HepG2 (cell line): ENCODE results near the gene ALDH16A1.

ENCODE experiments used
- FOXC1 ChIP-seq: sonication (generic); formaldehyde crosslinking; IDR thresholded peaks from 2 replicates; pipeline ENCODE4 v1.8.0; 2022; ENCODE audit warnings: mild to moderate bottlenecking, missing genetic modification reagents, borderline replicate concordance
- PBX3 ChIP-seq: sonication (generic); formaldehyde crosslinking; IDR thresholded peaks from 2 replicates; pipeline ENCODE4 v1.8.1; 2023; ENCODE audit warnings: missing genetic modification reagents, inconsistent platforms, borderline replicate concordance
- REST ChIP-seq, 2 experiments: IDR thresholded peaks; 2 replicates each; pipeline ENCODE4 v1.6.1; 2011 to 2012; ENCODE audit warnings: low read length in 2 of 2, borderline replicate concordance in 1 of 2, low read depth in 1 of 2, mild to moderate bottlenecking in 1 of 2, moderate library complexity in 1 of 2
- TARDBP ChIP-seq: sonication (generic); formaldehyde crosslinking; IDR thresholded peaks from 2 replicates; pipeline ENCODE4 v1.8.0; 2022; ENCODE audit warnings: mild to moderate bottlenecking, missing genetic modification reagents
- ZNF138 ChIP-seq: sonication (generic); formaldehyde crosslinking; IDR thresholded peaks from 2 replicates; pipeline ENCODE4 v1.5.0; 2020; ENCODE audit warnings: mild to moderate bottlenecking, low read depth, missing genetic modification reagents
- ZNF264 ChIP-seq: sonication (generic); formaldehyde crosslinking; IDR thresholded peaks from 2 replicates; pipeline ENCODE4 v1.4.0; 2020; ENCODE audit warnings: missing genetic modification reagents
- ZNF275 ChIP-seq: sonication (generic); formaldehyde crosslinking; IDR thresholded peaks from 2 replicates; pipeline ENCODE4 v1.8.0; 2022; ENCODE audit warnings: missing genetic modification reagents, mild to moderate bottlenecking, inconsistent platforms, borderline replicate concordance
- ZNF883 ChIP-seq: sonication (generic); formaldehyde crosslinking; IDR thresholded peaks from 2 replicates; pipeline ENCODE4 v1.5.1; 2020; ENCODE audit warnings: mild to moderate bottlenecking, missing genetic modification reagents; ENCODE audit errors: not compliant biosample characterization
- TF ChIP-seq, protein P1 (sequence below): sonication (generic); formaldehyde crosslinking; IDR thresholded peaks from 2 replicates; pipeline ENCODE4 v1.5.0; 2020; ENCODE audit warnings: mild to moderate bottlenecking, missing genetic modification reagents, moderate library complexity
- TF ChIP-seq, protein P2 (sequence below): IDR thresholded peaks from 2 replicates; pipeline ENCODE4 v1.6.1; 2016

GRCh38 chr19:49475191-49475917, 22.3 kb downstream of the ALDH16A1 start:
- TF ChIP-seq, protein P1, sequence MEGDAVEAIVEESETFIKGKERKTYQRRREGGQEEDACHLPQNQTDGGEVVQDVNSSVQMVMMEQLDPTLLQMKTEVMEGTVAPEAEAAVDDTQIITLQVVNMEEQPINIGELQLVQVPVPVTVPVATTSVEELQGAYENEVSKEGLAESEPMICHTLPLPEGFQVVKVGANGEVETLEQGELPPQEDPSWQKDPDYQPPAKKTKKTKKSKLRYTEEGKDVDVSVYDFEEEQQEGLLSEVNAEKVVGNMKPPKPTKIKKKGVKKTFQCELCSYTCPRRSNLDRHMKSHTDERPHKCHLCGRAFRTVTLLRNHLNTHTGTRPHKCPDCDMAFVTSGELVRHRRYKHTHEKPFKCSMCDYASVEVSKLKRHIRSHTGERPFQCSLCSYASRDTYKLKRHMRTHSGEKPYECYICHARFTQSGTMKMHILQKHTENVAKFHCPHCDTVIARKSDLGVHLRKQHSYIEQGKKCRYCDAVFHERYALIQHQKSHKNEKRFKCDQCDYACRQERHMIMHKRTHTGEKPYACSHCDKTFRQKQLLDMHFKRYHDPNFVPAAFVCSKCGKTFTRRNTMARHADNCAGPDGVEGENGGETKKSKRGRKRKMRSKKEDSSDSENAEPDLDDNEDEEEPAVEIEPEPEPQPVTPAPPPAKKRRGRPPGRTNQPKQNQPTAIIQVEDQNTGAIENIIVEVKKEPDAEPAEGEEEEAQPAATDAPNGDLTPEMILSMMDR (CRISPR knock-in tag) = no peak
- no peak for TF ChIP-seq ZNF275 (CRISPR knock-in tag)
- TF ChIP-seq TARDBP (CRISPR knock-in tag) = no peak
- no peak for TF ChIP-seq ZNF883 (CRISPR knock-in tag)
- TF ChIP-seq ZNF264 (CRISPR knock-in tag) = no peak
- TF ChIP-seq ZNF138 (CRISPR knock-in tag) = no peak
- TF ChIP-seq PBX3 (CRISPR knock-in tag) = no peak
- TF ChIP-seq REST (IDR thresholded peaks at IDR 0.05; ENCODE audit: borderline replicate concordance in 1 of 2, low read depth in 1 of 2, low read length in 2 of 2) = no peak
- TF ChIP-seq FOXC1 (CRISPR knock-in tag) = no peak
- TF ChIP-seq, protein P2, sequence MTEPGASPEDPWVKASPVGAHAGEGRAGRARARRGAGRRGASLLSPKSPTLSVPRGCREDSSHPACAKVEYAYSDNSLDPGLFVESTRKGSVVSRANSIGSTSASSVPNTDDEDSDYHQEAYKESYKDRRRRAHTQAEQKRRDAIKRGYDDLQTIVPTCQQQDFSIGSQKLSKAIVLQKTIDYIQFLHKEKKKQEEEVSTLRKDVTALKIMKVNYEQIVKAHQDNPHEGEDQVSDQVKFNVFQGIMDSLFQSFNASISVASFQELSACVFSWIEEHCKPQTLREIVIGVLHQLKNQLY (CRISPR knock-in tag) = no peak
